Aorta (tissue), 5 donors: ENCODE measurements around the gene MRPL46. TPM values are rescaled to one million over a fixed set of nuclear protein-coding genes. Genes with fewer than 3 reads are reported as not detected.

Source experiments
- ATAC-seq: fragments of 200-7000 bp; cut with Tn5 transposase; one replicate; pipeline ENCODE4 v1.9.1; 2022; ENCODE audit warnings: moderate library complexity; ENCODE audit not compliant: low FRiP score
- DNase-seq, 2 donors: peaks; one replicate each; pipeline ENCODE4 v3.0.0-alpha.2; 2020
- H3K27ac ChIP-seq, 2 donors: one replicate each; pipeline ENCODE4 v1.5.1; 2013; ENCODE audit warnings: low read length in 2 of 2, mild to moderate bottlenecking in 2 of 2, moderate library complexity in 2 of 2, control low read depth in 1 of 2, inconsistent platforms in 1 of 2, low read depth in 1 of 2
- H3K27me3 ChIP-seq, 2 donors: one replicate each; pipeline ENCODE4 v1.6.1; 2013; ENCODE audit warnings: control low read depth in 1 of 2, low read length in 1 of 2, mild to moderate bottlenecking in 1 of 2, moderate library complexity in 1 of 2; ENCODE audit not compliant: insufficient read depth in 2 of 2, control insufficient read depth in 1 of 2
- H3K36me3 ChIP-seq, 2 donors: one replicate each; pipeline ENCODE4 v1.6.1; 2013; ENCODE audit warnings: control low read depth in 1 of 2, low read length in 1 of 2, mild to moderate bottlenecking in 1 of 2; ENCODE audit not compliant: insufficient read depth in 2 of 2, control insufficient read depth in 1 of 2
- H3K4me1 ChIP-seq, 2 donors: one replicate each; pipeline ENCODE4 v1.6.1; 2013; ENCODE audit warnings: low read length in 2 of 2, control low read depth in 1 of 2, mild to moderate bottlenecking in 1 of 2, moderate library complexity in 1 of 2; ENCODE audit not compliant: insufficient read depth in 2 of 2, control insufficient read depth in 1 of 2
- H3K4me3 ChIP-seq, 2 donors: one replicate each; pipeline ENCODE4 v1.5.1; 2013; ENCODE audit warnings: low read length in 2 of 2, control low read depth in 1 of 2, mild to moderate bottlenecking in 1 of 2
- H3K9me3 ChIP-seq: one replicate; pipeline ENCODE4 v1.6.1; 2013; ENCODE audit warnings: mild to moderate bottlenecking, low read length; ENCODE audit not compliant: control insufficient read depth
- WGBS, 2 donors: extraction: QIAGEN DNeasy Blood & Tissue Kit; methylation state at CpG; one replicate each; pipeline ENCODE4 v1.1.7; 2013; 5-methylcytosine and 5-hydroxymethylcytosine counted together
- intact Hi-C, 2 donors: fragments of 100-400 bp; cut with DNase I; formaldehyde crosslinking; loops; one replicate each; pipeline versions ENCODE4 v1.14.2 to v1.15.0; 2022
- polyA plus RNA-seq, 2 donors: library from polyadenylated mRNA; stranded (reverse); fragments of 200-250 nt; gene quantifications; one replicate each; pipeline ENCODE4 v1.2.3, GENCODE V29; 2013
- total RNA-seq, 2 donors: library from RNA; stranded (reverse); fragmentation: NEBNext Ultra II Directional; extraction: Animal tissue kit (Norgen Biotek cat#: 25700); gene quantifications; one replicate each; pipeline ENCODE4 v1.2.1, GENCODE V29; 2021
- donor health status: healthy with polysubstance abuse.
- donor health status: Bipolar disorder and iron deficiency.
- donor health status: DM: no; HTN: no; CAD: no.
- donor health status: DM: no; HTN: no; CAD: no.
- donor health status: DM: yes; HTN: yes; CAD: no.

Gene MRPL46
- total and polyA plus RNA-seq, 4 donors: 14.1 to 29.4 (median 20.1) TPM

DNA sequence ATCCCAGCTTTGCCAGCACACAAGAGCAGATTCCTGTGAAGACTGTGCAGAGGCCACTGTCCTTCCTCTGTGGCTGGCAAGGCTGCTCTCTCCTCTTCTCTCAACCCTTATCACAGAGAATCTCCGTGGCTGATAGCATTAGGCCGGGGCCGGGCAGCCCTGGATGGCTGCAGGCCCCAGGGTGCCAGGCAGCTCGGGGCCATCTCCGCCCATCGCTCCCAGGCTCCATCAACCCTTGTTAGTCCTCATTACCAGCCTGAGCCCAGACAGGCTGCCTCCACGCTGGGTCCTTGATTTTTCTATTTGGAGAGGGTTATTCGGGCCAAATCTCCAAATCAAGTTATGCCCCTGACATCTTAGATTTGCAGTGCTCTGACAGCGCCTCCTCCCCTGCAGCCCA, 39.1 kb downstream of the MRPL46 start:
- no peak for ATAC-seq
- 54 to 60% methylated on average over 9 of the region's 9 CpGs for WGBS, 2 donors
- H3K36me3 ChIP-seq: no peaks in the 10 kb centered on the region
- H3K4me1 ChIP-seq: no peaks in the 10 kb centered on the region
- no peak overlapping the region for H3K4me3 ChIP-seq
- no peaks in the 10 kb centered on the region for H3K27me3 ChIP-seq
- intact Hi-C loops: no loop called here
- no peak for DNase-seq
- no peaks in the 10 kb centered on the region for H3K9me3 ChIP-seq
- H3K27ac ChIP-seq: no peak overlapping the region

DNA sequence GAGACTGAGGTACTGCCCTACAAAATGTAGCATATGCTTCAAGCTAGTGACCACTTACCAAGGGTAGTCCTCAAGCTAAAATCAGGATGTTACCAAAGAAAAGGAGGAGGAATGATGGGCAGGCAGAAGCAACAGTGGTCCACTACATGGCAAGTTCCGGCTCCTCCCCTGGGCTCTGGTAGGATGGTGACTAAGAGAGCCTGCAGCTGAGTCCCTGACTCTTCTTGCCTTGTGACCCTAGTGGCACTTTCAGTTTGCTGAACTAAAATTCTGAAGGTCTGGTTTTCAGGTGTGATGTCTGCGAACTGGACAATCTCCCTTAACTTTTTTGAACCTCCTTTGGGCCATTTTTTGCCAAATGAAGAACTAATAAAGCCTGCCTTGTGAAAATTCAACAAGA, 40.9 kb downstream of the MRPL46 start:
- 72 to 76% methylated on average over 2 of the region's 2 CpGs for WGBS, 2 donors
- Histone ChIP-seq H3K27me3 (no peaks in the 10 kb centered on the region), H3K4me1 (no peaks in the 10 kb centered on the region), H3K36me3 (no peaks in the 10 kb centered on the region), H3K4me3 (no peak overlapping the region), H3K9me3 (peaks cover 2% of the 10 kb centered on the region), H3K27ac (no peak overlapping the region)
- ATAC-seq (no peak), DNase-seq (no peak)
- intact Hi-C loops: no loop called here

DNA sequence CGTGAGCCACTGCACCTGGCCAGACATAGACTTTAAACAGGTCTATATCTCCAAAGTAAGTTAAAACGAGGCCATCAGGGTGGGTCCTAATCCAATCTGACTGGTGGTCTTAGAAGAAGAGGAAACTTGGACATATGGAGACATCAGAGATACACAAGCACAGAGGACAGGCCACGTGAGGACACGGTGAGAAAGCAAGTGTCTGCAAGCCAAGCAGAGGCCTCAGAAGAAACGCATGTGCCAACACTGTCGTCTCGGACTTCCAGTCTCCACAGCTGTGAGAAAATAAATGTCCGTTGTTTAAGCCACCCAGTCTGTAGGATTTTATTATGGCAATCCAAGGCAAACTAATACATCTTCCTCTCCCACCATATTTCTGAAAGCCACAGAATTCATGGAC, 43.9 kb downstream of the MRPL46 start:
- DNase-seq: no peak
- H3K36me3 ChIP-seq: no peaks in the 10 kb centered on the region
- intact Hi-C loops: no loop called here
- no peak overlapping the region for H3K27ac ChIP-seq
- WGBS, 2 donors: 65 to 72% methylated on average over 8 of the region's 8 CpGs
- no peak overlapping the region for H3K4me3 ChIP-seq
- no peaks in the 10 kb centered on the region for H3K4me1 ChIP-seq
- ATAC-seq: no peak
- H3K9me3 ChIP-seq: peaks cover 2% of the 10 kb centered on the region
- H3K27me3 ChIP-seq: no peaks in the 10 kb centered on the region

DNA sequence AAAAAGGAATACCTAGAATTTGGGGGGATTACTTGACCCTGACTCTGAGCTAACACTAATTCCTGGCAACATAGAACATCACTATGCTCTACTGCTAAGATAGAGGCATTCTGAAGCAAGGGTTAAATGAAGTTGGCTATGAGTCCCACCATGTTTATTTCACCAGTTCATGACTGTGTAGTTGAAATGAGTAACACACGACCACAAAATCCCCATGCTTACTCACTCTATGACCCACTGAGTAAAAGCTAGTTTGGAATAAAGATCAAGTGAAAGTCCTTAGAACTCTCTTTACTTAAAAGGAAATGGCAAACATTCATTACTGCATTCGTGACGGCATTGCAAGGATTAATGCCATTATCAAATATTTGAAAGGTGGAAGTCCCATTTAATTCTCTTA, 47.4 kb downstream of the MRPL46 start:
- Histone ChIP-seq H3K4me1 (no peaks in the 10 kb centered on the region), H3K4me3 (no peak overlapping the region), H3K36me3 (no peaks in the 10 kb centered on the region), H3K27ac (no peak overlapping the region), H3K27me3 (no peaks in the 10 kb centered on the region), H3K9me3 (peaks cover 2% of the 10 kb centered on the region)
- intact Hi-C loops: no loop called here
- DNase-seq (no peak), ATAC-seq (no peak)
- 55 to 62% methylated on average over 3 of the region's 3 CpGs for WGBS, 2 donors

Other genes starting within 250 kb of the MRPL46 start
- gene NTRK3, start 210.6 kb downstream of the MRPL46 start, total RNA-seq: 10 to 100 TPM; 79.2 to 79.9 TPM
- gene NTRK3, start 210.6 kb downstream of the MRPL46 start, polyA plus RNA-seq: 10 to 100 TPM in 1 of 2 donors, 1 to 10 TPM in 1; 8.9 to 84.0 TPM
- 10 to 100 TPM; 24.9 to 32.2 TPM for gene MRPS11, start 320 bp upstream of the MRPL46 start, total RNA-seq
- gene MRPS11, start 320 bp upstream of the MRPL46 start, polyA plus RNA-seq: 10 to 100 TPM; 29.3 to 42.4 TPM
- 1 to 10 TPM; 3.3 to 6.7 TPM for gene DET1, start 79.3 kb upstream of the MRPL46 start, total RNA-seq
- gene DET1, start 79.3 kb upstream of the MRPL46 start, polyA plus RNA-seq: 1 to 10 TPM; 2.5 to 2.6 TPM
- 10 to 100 TPM; 10.7 to 22.3 TPM for gene AEN, start 154.0 kb upstream of the MRPL46 start, total RNA-seq
- 1 to 10 TPM; 7.1 to 10.0 TPM for gene AEN, start 154.0 kb upstream of the MRPL46 start, polyA plus RNA-seq
- gene ISG20, start 171.6 kb upstream of the MRPL46 start, total RNA-seq: 10 to 100 TPM; 12.4 to 13.3 TPM
- 10 to 100 TPM; 10.1 to 18.7 TPM for gene ISG20, start 171.6 kb upstream of the MRPL46 start, polyA plus RNA-seq